NT2/D1 (cell line): ENCODE measurements around the gene ARID1B.

Experiments used
- DNase-seq: peaks from one replicate; pipeline ENCODE4 v3.0.0-alpha.2; 2011; ENCODE audit warnings: low read depth, low spot score
- H3K27me3 ChIP-seq: 2 replicates; pipeline ENCODE4 v1.6.0; 2011; ENCODE audit warnings: mild to moderate bottlenecking; ENCODE audit not compliant: insufficient read length, insufficient read depth
- H3K36me3 ChIP-seq: 2 replicates; pipeline ENCODE4 v1.6.1; 2011; ENCODE audit warnings: mild to moderate bottlenecking, low read length, mixed read lengths; ENCODE audit not compliant: insufficient read depth, insufficient read length
- H3K4me1 ChIP-seq: 2 replicates; pipeline ENCODE4 v1.5.1; 2011; ENCODE audit not compliant: insufficient read depth, insufficient read length
- H3K4me3 ChIP-seq: 2 replicates; pipeline ENCODE4 v1.5.1; 2011; ENCODE audit warnings: low read depth; ENCODE audit not compliant: insufficient read length
- H3K9ac ChIP-seq: 2 replicates; pipeline ENCODE4 v1.6.0; 2011; ENCODE audit warnings: low read depth; ENCODE audit not compliant: insufficient read length
- H3K9me3 ChIP-seq: 2 replicates; pipeline ENCODE4 v1.5.1; 2011; ENCODE audit warnings: mild to moderate bottlenecking, low read length; ENCODE audit not compliant: insufficient read depth
- SUZ12 ChIP-seq: IDR thresholded peaks from 2 replicates; pipeline ENCODE4 v1.6.1; 2011; ENCODE audit not compliant: insufficient read length, insufficient read depth; ENCODE audit errors: extremely low read depth
- YY1 ChIP-seq: IDR thresholded peaks from 2 replicates; pipeline ENCODE4 v1.6.1; 2011; ENCODE audit not compliant: insufficient read length, insufficient read depth
- ZNF274 ChIP-seq: IDR thresholded peaks from 2 replicates; pipeline ENCODE4 v1.6.1; 2011; ENCODE audit warnings: mild to moderate bottlenecking, low read depth, low read length

The ARID1B gene

DNA sequence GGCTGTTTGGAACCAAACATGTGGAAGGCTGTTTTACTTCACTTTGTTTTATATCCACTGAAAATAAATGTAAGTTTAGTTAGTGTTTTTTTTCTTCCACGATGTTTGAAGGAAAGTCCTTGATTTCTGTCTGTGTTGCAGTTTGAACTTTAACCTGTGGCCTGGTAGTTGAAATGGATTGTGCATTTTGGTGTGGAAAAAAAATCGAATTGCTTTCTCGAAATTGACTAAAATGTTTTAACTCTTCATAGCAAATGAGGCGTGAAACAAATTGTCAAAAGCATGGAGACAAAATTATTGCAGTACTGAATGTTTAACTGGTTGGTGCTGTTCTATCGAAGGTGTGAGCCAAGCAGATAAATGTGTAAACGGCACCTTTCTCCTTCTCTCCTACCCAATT lies 24.5 kb downstream of the ARID1B start:
- Histone ChIP-seq H3K9me3 (no peaks in the 10 kb centered on the region), H3K9ac (no peak overlapping the region), H3K4me3 (no peak overlapping the region), H3K27me3 (no peaks in the 10 kb centered on the region), H3K36me3 (peaks cover 10% of the 10 kb centered on the region), H3K4me1 (no peaks in the 10 kb centered on the region)
- no peak for DNase-seq
- TF ChIP-seq YY1, result no peak
- no peak for TF ChIP-seq SUZ12
- TF ChIP-seq ZNF274, result no peak

DNA sequence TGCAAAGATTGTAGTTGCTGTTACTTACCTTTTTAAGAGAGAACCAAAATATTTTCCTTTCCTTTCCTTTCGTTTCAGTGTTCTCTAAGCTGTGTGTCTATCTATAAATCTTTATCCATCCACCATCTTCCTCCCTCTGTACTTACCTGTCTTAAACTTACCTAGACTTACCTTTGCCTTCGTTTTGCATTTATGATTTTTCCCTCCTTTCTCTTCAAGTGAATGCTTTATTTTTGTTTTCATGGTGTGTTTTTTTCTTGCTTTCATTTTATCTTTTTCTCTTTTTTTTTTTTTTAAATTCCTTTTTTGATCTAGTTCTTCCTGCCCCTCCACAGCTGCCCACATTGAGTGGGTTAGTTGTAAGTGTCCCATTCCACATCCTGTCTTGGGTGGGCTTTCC lies 26.2 kb downstream of the ARID1B start:
- Histone ChIP-seq H3K9me3 (no peaks in the 10 kb centered on the region), H3K27me3 (no peaks in the 10 kb centered on the region), H3K4me3 (no peak overlapping the region), H3K36me3 (no peaks in the 10 kb centered on the region), H3K4me1 (no peaks in the 10 kb centered on the region), H3K9ac (no peak overlapping the region)
- no peak for TF ChIP-seq SUZ12
- TF ChIP-seq YY1, result no peak
- no peak for TF ChIP-seq ZNF274
- no peak for DNase-seq

DNA sequence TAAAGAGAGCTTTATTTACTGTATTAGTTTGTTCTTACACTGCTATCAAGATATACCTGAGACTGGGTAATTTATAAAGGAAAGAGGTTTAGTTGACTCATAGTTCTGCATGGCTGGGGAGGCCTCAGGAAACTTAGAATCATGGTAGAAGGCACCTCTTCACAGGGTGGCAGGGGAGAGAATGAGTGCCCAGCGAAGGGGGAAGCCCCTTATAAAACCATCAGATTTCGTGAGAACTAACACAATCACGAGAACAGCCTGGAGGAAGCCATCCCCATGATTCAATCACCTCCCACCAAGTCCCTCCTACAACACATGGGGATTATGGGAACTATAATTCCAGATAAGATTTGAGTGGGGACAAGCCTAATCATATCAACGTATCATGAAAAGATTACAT lies 27.2 kb downstream of the ARID1B start:
- Histone ChIP-seq H3K9me3 (no peaks in the 10 kb centered on the region), H3K9ac (no peak overlapping the region), H3K4me1 (no peaks in the 10 kb centered on the region), H3K27me3 (no peaks in the 10 kb centered on the region), H3K4me3 (no peak overlapping the region), H3K36me3 (no peaks in the 10 kb centered on the region)
- TF ChIP-seq SUZ12 (no peak), ZNF274 (no peak), YY1 (no peak)
- DNase-seq, result no peak

DNA sequence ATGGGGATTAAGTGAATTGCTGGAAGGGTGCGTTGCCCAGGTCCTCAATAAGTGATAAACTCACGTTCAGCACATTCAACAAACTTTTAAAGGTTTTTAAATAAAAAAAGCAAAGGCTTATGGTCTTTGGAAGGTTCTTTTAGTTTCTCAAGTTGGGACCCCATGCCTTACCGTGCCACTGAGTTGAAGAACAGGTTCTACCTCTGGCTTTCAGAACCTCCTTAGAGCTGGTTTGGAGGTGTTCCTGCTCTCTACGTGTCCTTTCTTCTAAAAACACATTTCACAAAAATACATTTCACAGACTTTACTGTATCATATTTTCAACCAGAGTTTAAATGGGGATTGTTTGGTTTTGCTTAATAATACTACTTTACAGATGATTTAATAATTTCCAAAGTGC lies 29.0 kb downstream of the ARID1B start:
- Histone ChIP-seq H3K4me3 (no peak overlapping the region), H3K4me1 (no peaks in the 10 kb centered on the region), H3K9me3 (no peaks in the 10 kb centered on the region), H3K36me3 (no peaks in the 10 kb centered on the region), H3K9ac (no peak overlapping the region), H3K27me3 (no peaks in the 10 kb centered on the region)
- TF ChIP-seq YY1, result no peak
- TF ChIP-seq SUZ12, result no peak
- TF ChIP-seq ZNF274, result no peak
- no peak for DNase-seq

DNA sequence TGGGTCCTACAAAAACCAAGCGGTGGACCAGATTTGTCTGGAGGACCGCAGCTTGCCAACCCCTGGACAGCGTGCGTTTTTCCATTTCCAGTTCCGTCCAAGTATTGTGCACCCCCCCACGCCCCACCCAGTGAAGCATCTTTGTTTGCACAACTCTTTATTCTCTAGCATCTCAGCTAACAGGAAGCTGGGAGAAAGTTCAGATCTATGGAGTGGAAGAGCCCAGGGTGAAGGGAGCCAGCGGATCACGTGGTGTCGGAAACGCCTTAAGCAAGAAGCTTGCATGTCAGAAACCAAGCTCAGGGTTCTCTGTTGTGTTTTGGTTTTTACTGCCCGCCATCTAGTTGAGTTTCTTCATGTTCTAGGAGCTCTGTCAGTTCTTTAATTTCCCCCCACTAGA lies 29.9 kb downstream of the ARID1B start:
- Histone ChIP-seq H3K4me1 (no peaks in the 10 kb centered on the region), H3K27me3 (no peaks in the 10 kb centered on the region), H3K4me3 (no peak overlapping the region), H3K36me3 (no peaks in the 10 kb centered on the region), H3K9ac (no peak overlapping the region), H3K9me3 (no peaks in the 10 kb centered on the region)
- TF ChIP-seq SUZ12, result no peak
- TF ChIP-seq YY1, result no peak
- no peak for DNase-seq

DNA sequence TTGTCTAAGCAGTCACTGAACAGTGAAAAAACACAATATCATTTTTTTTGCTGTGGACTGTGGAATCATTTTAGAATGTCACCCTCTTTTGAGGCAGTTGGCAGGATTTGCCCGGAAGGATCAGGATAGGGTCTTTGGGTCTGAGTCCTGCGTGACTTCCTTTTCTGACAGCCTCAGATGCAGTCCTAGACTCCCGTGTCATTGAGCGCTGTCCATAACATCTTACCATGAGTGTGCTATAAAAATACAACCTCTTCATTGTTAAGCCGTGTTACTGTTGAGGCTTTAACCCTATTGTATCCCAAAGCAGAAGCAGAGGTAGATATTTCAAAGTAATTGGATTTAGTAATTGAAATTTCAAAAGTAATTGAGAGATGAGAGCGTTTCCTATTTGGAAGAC lies 30.6 kb downstream of the ARID1B start:
- Histone ChIP-seq H3K36me3 (no peaks in the 10 kb centered on the region), H3K9ac (no peak overlapping the region), H3K4me3 (no peak overlapping the region), H3K27me3 (no peaks in the 10 kb centered on the region), H3K4me1 (no peaks in the 10 kb centered on the region), H3K9me3 (no peaks in the 10 kb centered on the region)
- no peak for DNase-seq
- TF ChIP-seq YY1 (no peak), SUZ12 (no peak), ZNF274 (no peak)

DNA sequence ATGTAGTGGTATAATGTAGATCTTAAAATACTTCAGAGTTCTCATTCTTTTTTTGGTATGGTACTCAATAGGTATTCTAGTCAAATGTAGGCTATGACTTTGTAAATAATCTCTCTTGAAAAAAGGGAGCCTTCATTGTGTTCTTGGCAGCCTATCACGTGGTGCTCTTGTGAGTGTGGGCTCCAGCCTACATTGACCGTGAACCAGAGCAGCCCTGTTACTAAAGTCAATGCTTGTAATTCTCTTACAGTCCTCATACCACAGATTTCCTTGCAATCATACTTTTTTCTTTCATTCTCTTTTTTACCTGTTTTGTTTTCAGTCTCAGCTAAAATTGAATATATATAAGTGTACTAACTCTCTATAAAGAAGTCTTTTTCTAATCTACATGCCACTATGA lies 31.1 kb downstream of the ARID1B start:
- Histone ChIP-seq H3K4me1 (no peaks in the 10 kb centered on the region), H3K36me3 (no peaks in the 10 kb centered on the region), H3K9ac (no peak overlapping the region), H3K9me3 (no peaks in the 10 kb centered on the region), H3K4me3 (no peak overlapping the region), H3K27me3 (no peaks in the 10 kb centered on the region)
- TF ChIP-seq ZNF274 (no peak), YY1 (no peak), SUZ12 (no peak)
- no peak for DNase-seq

DNA sequence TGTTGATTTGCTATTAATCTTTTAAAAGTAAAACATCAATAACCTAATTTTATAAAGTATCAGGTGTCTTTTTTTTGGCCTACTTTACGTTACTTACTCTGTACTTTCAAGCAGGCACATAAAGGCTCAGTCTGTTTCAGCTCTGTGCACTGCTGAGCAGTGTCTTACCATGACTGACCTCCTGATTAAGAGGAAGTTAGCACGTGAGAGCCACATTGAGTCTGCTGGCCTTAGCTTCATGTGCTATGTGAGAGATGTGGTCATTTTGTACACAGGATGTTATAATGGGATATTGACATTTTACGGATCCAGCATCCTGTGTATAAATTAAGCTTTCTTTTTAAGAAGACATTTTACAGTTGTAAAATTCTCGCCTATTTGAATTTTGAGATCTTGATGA lies 31.9 kb downstream of the ARID1B start:
- H3K4me3 ChIP-seq, result no peak overlapping the region
- no peak for DNase-seq
- no peak for TF ChIP-seq ZNF274
- H3K4me1 ChIP-seq, result no peaks in the 10 kb centered on the region
- no peaks in the 10 kb centered on the region for H3K36me3 ChIP-seq
- H3K9me3 ChIP-seq, result no peaks in the 10 kb centered on the region
- H3K9ac ChIP-seq, result no peak overlapping the region
- no peaks in the 10 kb centered on the region for H3K27me3 ChIP-seq
